HT1080 (cell line): ENCODE data around the gene WNT9A. TPM values are rescaled to one million over a fixed set of nuclear protein-coding genes. Genes with fewer than 3 reads are reported as not detected.

Experiments used
- DNase-seq: peaks from one replicate; pipeline ENCODE4 v3.0.0-alpha.2; 2015; ENCODE audit warnings: low read depth
- total RNA-seq: library from RNA; depleted of rRNA; stranded (reverse); fragments of >200 nt; shearing (Covaris generic); gene quantifications from 2 replicates; pipeline ENCODE4 v1.2.3, GENCODE V29; 2014

Gene WNT9A
- total RNA-seq, 1 experiment from 2014 or later: 0.68 TPM

GRCh38 chr1:227924833-227925574 is 22.7 kb downstream of the WNT9A start:
- no peak for DNase-seq

- no peak for DNase-seq
Observed at GRCh38 chr1:227924168-227924832, 23.4 kb downstream of the WNT9A start.

- DNase-seq: no peak
Observed at GRCh38 chr1:227923353-227924167, 24.2 kb downstream of the WNT9A start.

GRCh38 chr1:227922501-227923352 is 25.0 kb downstream of the WNT9A start:
- no peak for DNase-seq

- no peak for DNase-seq
Observed at GRCh38 chr1:227921461-227922185, 26.1 kb downstream of the WNT9A start.

- no peak for DNase-seq
Observed at GRCh38 chr1:227920896-227921295, 26.8 kb downstream of the WNT9A start.

- no peak for DNase-seq
Observed at GRCh38 chr1:227920426-227920825, 27.3 kb downstream of the WNT9A start.

GRCh38 chr1:227919906-227920305 is 27.8 kb downstream of the WNT9A start:
- no peak for DNase-seq

- DNase-seq: no peak
Observed at GRCh38 chr1:227918736-227919135, 29.0 kb downstream of the WNT9A start.

- DNase-seq: no peak
Observed at GRCh38 chr1:227918083-227918700, 29.5 kb downstream of the WNT9A start.

- no peak for DNase-seq
Observed at GRCh38 chr1:227917081-227917950, 30.4 kb downstream of the WNT9A start.

GRCh38 chr1:227916655-227917054 is 31.1 kb downstream of the WNT9A start:
- no peak for DNase-seq

GRCh38 chr1:227915564-227916553 is 31.9 kb downstream of the WNT9A start:
- no peak for DNase-seq

GRCh38 chr1:227914801-227915563 is 32.8 kb downstream of the WNT9A start:
- no peak for DNase-seq

- no peak for DNase-seq
Observed at GRCh38 chr1:227913764-227914721, 33.7 kb downstream of the WNT9A start.

GRCh38 chr1:227913396-227913763 is 34.4 kb downstream of the WNT9A start:
- no peak for DNase-seq
